Astrocyte (in vitro differentiated cells and primary cell): ENCODE results near the gene PCDHGA1. TPM values are rescaled to one million over a fixed set of nuclear protein-coding genes. Genes with fewer than 3 reads are reported as not detected.

Source experiments
- DNase-seq: peaks from one replicate; pipeline ENCODE4 v3.0.0-alpha.2; 2010; ENCODE audit warnings: low read depth
- FAIRE-seq: peaks from 2 replicates; lab custom pipeline; 2011; peaks lifted over from hg19 to GRCh38; lab: Jason Lieb, UNC
- H2AFZ ChIP-seq: 2 replicates; pipeline ENCODE4 v1.6.0; 2012; ENCODE audit warnings: low read depth, low read length, inconsistent platforms
- H3K27ac ChIP-seq: 2 replicates; pipeline ENCODE4 v1.5.1; 2011; ENCODE audit warnings: low read depth, low read length, inconsistent platforms
- H3K27me3 ChIP-seq: 2 replicates; pipeline ENCODE4 v1.6.0; 2011; ENCODE audit warnings: low read length, inconsistent platforms; ENCODE audit not compliant: insufficient read depth
- H3K36me3 ChIP-seq: 2 replicates; pipeline ENCODE4 v1.5.1; 2011; ENCODE audit warnings: low read length, inconsistent platforms; ENCODE audit not compliant: insufficient read depth
- H3K4me1 ChIP-seq: 2 replicates; pipeline ENCODE4 v1.5.1; 2011; ENCODE audit warnings: low read length, inconsistent platforms; ENCODE audit not compliant: insufficient read depth
- H3K4me2 ChIP-seq: 2 replicates; pipeline ENCODE4 v1.6.0; 2012; ENCODE audit warnings: low read length, inconsistent platforms
- H3K4me3 ChIP-seq: 2 replicates; pipeline ENCODE4 v1.5.1; 2011; ENCODE audit warnings: low read depth, mild to moderate bottlenecking, low read length, inconsistent platforms; ENCODE audit not compliant: insufficient read depth
- H3K79me2 ChIP-seq: 2 replicates; pipeline ENCODE4 v1.6.0; 2012; ENCODE audit warnings: mild to moderate bottlenecking, low read length, inconsistent platforms; ENCODE audit not compliant: insufficient read depth
- H3K9ac ChIP-seq: 2 replicates; pipeline ENCODE4 v1.6.0; 2012; ENCODE audit warnings: mild to moderate bottlenecking, low read length, inconsistent platforms
- H3K9me3 ChIP-seq: 2 replicates; pipeline ENCODE4 v1.5.1; 2012; ENCODE audit warnings: low read depth, mild to moderate bottlenecking, low read length, inconsistent platforms; ENCODE audit not compliant: insufficient read depth
- H4K20me1 ChIP-seq: 2 replicates; pipeline ENCODE4 v1.6.0; 2012; ENCODE audit warnings: low read length, inconsistent platforms; ENCODE audit not compliant: insufficient read depth
- H3K27ac Mint-ChIP-seq: one replicate; pipeline ENCODE4 v1.8.0; 2021; ENCODE audit warnings: mild to moderate bottlenecking, mixed read lengths; ENCODE audit not compliant: unreplicated experiment
- H3K27me3 Mint-ChIP-seq: one replicate; pipeline ENCODE4 v1.8.0; 2021; ENCODE audit warnings: low read depth, mixed read lengths; ENCODE audit not compliant: unreplicated experiment
- H3K36me3 Mint-ChIP-seq: one replicate; pipeline ENCODE4 v1.8.0; 2021; ENCODE audit warnings: low read depth, mixed read lengths; ENCODE audit not compliant: unreplicated experiment
- H3K4me1 Mint-ChIP-seq: one replicate; pipeline ENCODE4 v1.8.0; 2021; ENCODE audit warnings: low read depth, mixed read lengths; ENCODE audit not compliant: unreplicated experiment
- H3K4me3 Mint-ChIP-seq: one replicate; pipeline ENCODE4 v1.8.0; 2021; ENCODE audit warnings: mild to moderate bottlenecking, moderate library complexity, mixed read lengths; ENCODE audit not compliant: unreplicated experiment
- H3K9me3 Mint-ChIP-seq: one replicate; pipeline ENCODE4 v1.8.0; 2021; ENCODE audit warnings: mild to moderate bottlenecking, mixed read lengths; ENCODE audit not compliant: unreplicated experiment
- CTCF ChIP-seq: IDR thresholded peaks from 2 replicates; pipeline ENCODE4 v1.5.1; 2011; ENCODE audit warnings: low read depth, mild to moderate bottlenecking, inconsistent platforms, low read length, moderate library complexity; ENCODE audit not compliant: insufficient read depth
- EZH2 ChIP-seq: IDR thresholded peaks from 2 replicates; pipeline ENCODE4 v1.6.1; 2012; ENCODE audit warnings: mild to moderate bottlenecking, low read length, inconsistent platforms; ENCODE audit not compliant: insufficient read depth
- total RNA-seq: library from RNA; stranded (reverse); gene quantifications from 2 replicates; pipeline ENCODE4 v1.2.1, GENCODE V29; 2021

PCDHGA1 gene
- total RNA-seq, 1 donor from 2014 or later: 0.27 TPM

GRCh38 chr5:141547488-141547887, 217.2 kb downstream of the PCDHGA1 start:
- no peaks in the 10 kb centered on the region for H3K27me3 ChIP-seq
- H2AFZ ChIP-seq: no peak overlapping the region
- peaks cover 3% of the 10 kb centered on the region for H3K9me3 ChIP-seq
- FAIRE-seq (no peak), DNase-seq (peak; percentile 35)
- no peak overlapping the region for H3K27ac ChIP-seq
- no peaks in the 10 kb centered on the region for H3K79me2 ChIP-seq
- Mint-ChIP-seq H3K4me3 (no peak overlapping the region), H3K9me3 (peaks cover 10% of the 10 kb centered on the region), H3K27me3 (no peaks in the 10 kb centered on the region), H3K36me3 (peaks cover 38% of the 10 kb centered on the region), H3K4me1 (no peaks in the 10 kb centered on the region), H3K27ac (no peak overlapping the region)
- H3K36me3 ChIP-seq: peaks cover 4% of the 10 kb centered on the region
- no peak for TF ChIP-seq CTCF
- no peak for TF ChIP-seq EZH2
- H3K4me2 ChIP-seq: no peak overlapping the region
- H4K20me1 ChIP-seq: no peaks in the 10 kb centered on the region
- H3K4me3 ChIP-seq: no peak overlapping the region
- H3K4me1 ChIP-seq: no peaks in the 10 kb centered on the region
- no peak overlapping the region for H3K9ac ChIP-seq

- H3K4me1 Mint-ChIP-seq: no peaks in the 10 kb centered on the region
- no peak overlapping the region for H3K27ac ChIP-seq
- no peaks in the 10 kb centered on the region for H4K20me1 ChIP-seq
- H3K9me3 ChIP-seq: peaks cover 3% of the 10 kb centered on the region
- H3K79me2 ChIP-seq: no peaks in the 10 kb centered on the region
- no peak overlapping the region for H3K4me3 ChIP-seq
- H2AFZ ChIP-seq: no peak overlapping the region
- TF ChIP-seq EZH2 (no peak), CTCF (no peak)
- peaks cover 10% of the 10 kb centered on the region for H3K9me3 Mint-ChIP-seq
- no peaks in the 10 kb centered on the region for H3K4me1 ChIP-seq
- no peak overlapping the region for H3K9ac ChIP-seq
- peaks cover 4% of the 10 kb centered on the region for H3K36me3 ChIP-seq
- FAIRE-seq (no peak), DNase-seq (no peak)
- H3K4me2 ChIP-seq: no peak overlapping the region
- H3K27me3 ChIP-seq: no peaks in the 10 kb centered on the region
- H3K4me3 Mint-ChIP-seq: no peak overlapping the region
- H3K36me3 Mint-ChIP-seq: peaks cover 36% of the 10 kb centered on the region
- H3K27me3 Mint-ChIP-seq: no peaks in the 10 kb centered on the region
- H3K27ac Mint-ChIP-seq: no peak overlapping the region
These were observed 217.6 kb downstream of the PCDHGA1 start for GRCh38 chr5:141547921-141548320.

- peak overlapping the region; percentile 67 for H3K4me2 ChIP-seq
- peak overlapping the region; percentile 31 for H3K4me3 Mint-ChIP-seq
- peak overlapping the region; percentile 91 for H3K27ac ChIP-seq
- peak overlapping the region; percentile 88 for H3K27ac Mint-ChIP-seq
- no peaks in the 10 kb centered on the region for H3K9me3 ChIP-seq
- H3K9me3 Mint-ChIP-seq: no peaks in the 10 kb centered on the region
- peaks cover 27% of the 10 kb centered on the region for H3K4me1 Mint-ChIP-seq
- FAIRE-seq: peak; percentile 80
- H3K36me3 Mint-ChIP-seq: peaks cover 4% of the 10 kb centered on the region
- H3K27me3 ChIP-seq: no peaks in the 10 kb centered on the region
- H3K36me3 ChIP-seq: peaks cover 2% of the 10 kb centered on the region
- no peak overlapping the region for H3K4me3 ChIP-seq
- H4K20me1 ChIP-seq: no peaks in the 10 kb centered on the region
- DNase-seq: peak; percentile 100
- H2AFZ ChIP-seq: peak overlapping the region; percentile 55
- H3K4me1 ChIP-seq: peaks cover 27% of the 10 kb centered on the region
- TF ChIP-seq EZH2: no peak
- TF ChIP-seq CTCF: peak; percentile 90
- no peaks in the 10 kb centered on the region for H3K27me3 Mint-ChIP-seq
- H3K79me2 ChIP-seq: no peaks in the 10 kb centered on the region
- peak overlapping the region; percentile 72 for H3K9ac ChIP-seq
These were observed 227.4 kb downstream of the PCDHGA1 start for GRCh38 chr5:141557681-141558136.
